ENCODE data around the gene GOLGA6L1. TPM values are rescaled to one million over a fixed set of nuclear protein-coding genes. Genes with fewer than 3 reads are reported as not detected.
"Not testable (repeated sequence)": the region's sequence is repeated elsewhere in the genome, so short reads cannot be mapped to it uniquely, and the experiment has no call there.

Gene GOLGA6L1, protein sequence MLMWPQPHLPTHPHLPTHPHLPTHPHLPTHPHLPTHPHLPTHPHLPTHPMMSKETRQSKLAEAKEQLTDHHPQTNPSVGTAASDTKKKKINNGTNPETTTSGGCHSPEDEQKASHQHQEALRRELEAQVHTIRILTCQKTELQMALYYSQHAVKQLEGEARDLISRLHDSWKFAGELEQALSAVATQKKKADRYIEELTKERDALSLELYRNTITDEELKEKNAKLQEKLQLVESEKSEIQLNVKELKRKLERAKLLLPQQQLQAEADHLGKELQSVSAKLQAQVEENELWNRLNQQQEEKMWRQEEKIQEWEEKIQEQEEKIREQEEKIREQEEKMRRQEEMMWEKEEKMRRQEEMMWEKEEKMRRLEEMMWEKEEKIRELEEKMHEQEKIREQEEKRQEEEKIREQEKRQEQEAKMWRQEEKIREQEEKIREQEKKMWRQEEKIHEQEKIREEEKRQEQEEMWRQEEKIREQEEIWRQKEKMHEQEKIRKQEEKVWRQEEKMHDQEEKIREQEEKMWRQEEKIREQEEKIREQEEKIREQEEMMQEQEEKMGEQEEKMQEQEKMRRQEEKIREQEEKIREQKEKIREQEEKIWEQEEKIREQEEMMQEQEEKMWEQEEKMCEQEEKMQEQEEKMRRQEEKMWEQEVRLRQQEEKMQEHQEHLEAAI
- total RNA-seq, result not detected

DNA sequence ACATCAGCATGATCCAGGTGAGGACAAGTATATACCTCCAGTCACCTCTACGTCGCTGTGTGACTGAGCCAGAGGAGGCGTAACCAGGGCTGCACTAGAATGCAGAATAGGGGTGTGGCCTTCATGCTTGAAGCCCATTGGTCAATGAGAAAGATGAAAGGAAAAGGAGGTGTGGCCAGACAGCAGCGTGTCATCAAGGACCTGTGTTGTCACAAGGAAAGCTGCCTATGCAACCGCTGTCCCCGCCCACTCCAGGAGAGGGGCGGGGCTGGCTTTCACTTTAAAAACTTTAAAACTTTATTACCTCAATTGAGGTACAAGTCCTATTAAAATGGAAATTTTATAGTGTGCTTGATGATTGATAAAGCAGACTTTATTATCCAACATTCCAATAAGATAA lies at the start of gene GOLGA6L1:
GOLGA6L1 (minus strand) TSS at position 101 of the 400 bp plus-strand sequence; CDS start at position 10, 91 bp downstream.
- TF ChIP-seq, protein P1, sequence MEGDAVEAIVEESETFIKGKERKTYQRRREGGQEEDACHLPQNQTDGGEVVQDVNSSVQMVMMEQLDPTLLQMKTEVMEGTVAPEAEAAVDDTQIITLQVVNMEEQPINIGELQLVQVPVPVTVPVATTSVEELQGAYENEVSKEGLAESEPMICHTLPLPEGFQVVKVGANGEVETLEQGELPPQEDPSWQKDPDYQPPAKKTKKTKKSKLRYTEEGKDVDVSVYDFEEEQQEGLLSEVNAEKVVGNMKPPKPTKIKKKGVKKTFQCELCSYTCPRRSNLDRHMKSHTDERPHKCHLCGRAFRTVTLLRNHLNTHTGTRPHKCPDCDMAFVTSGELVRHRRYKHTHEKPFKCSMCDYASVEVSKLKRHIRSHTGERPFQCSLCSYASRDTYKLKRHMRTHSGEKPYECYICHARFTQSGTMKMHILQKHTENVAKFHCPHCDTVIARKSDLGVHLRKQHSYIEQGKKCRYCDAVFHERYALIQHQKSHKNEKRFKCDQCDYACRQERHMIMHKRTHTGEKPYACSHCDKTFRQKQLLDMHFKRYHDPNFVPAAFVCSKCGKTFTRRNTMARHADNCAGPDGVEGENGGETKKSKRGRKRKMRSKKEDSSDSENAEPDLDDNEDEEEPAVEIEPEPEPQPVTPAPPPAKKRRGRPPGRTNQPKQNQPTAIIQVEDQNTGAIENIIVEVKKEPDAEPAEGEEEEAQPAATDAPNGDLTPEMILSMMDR (IDR thresholded peaks at IDR 0.05; ENCODE audit: low read depth), result not testable (repeated sequence)

DNA sequence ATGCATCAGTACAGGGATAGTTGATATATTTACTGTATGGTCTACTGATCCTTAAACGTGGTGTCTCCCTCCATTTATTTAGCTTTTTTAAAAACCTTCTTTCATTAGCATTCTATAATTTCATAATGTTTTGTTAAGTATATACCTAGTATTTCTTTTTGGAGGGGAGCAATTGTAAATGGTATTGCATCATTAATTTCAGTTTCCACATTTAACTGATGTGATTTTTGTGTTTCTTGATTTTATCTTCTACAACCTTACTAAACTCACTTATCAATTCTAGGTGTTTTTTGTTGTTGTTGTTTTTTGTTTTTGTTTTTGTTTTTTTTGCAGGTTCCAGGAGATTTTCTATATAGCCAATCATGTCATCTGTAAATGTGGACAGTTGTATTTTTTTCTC lies 18.4 kb downstream of the GOLGA6L1 start:
- TF ChIP-seq, protein P1 (IDR thresholded peaks at IDR 0.05; ENCODE audit: low read depth), result no peak

DNA sequence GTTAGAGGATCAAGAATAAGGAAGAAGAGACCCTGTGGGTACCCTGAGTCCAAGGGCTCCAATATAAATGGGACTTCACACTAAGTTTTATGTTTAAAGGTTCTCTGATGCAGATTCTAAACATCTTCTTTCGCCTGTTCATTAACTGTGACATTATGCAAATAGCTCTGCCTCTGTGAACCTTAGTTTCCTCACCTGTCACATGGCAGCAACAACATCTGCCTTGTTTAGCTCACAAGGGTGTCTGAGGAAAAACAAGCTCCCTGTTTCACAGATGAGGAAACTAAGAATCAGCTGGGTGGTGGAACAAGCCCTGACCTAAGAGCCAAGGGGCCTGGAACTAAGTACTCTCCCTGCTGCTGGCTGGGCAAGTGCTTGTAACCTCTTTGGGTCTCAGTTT lies 40.8 kb downstream of the GOLGA6L1 start:
- TF ChIP-seq, protein P1 (IDR thresholded peaks at IDR 0.05; ENCODE audit: low read depth), result no peak

DNA sequence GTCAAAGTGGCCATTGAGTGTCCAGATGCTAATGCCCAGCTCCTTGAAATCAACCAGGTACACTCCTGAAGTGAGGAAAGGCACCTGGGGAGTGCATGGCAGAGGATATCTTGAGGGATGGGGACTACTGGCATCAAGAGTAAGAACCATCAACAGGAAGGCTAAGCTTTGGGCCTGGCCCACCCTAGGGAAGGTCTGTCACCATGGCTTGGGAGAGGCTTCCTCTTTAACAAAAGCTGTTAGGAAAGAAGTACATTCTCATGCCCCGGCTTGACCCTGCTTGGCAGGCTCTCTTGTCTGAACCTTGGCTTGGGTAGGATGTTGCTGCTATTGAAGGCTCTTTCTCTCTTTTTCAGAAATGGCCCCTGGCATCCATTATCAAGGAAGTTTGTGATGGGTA lies 53.5 kb downstream of the GOLGA6L1 start:
- TF ChIP-seq, protein P1 (IDR thresholded peaks at IDR 0.05; ENCODE audit: low read depth), result no peak

DNA sequence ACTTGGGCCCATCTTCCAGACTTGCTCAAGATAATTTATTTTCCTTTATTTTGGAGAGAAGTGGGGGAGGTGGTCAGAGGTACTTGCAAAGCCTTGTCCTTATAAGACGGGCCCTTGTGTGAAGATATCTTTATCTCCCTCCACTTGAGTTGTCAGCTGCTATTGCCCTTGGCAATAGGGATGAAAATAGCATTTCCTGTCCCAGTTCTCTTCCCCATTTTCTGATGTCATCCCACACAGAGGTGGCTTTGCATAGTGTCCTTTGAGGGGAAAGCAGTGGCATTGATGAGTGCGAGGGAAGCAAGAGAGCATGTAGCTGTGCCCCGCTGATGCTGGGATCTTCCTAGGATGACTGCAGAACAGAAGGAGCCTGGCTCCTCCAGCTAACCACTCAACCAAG lies 55.4 kb downstream of the GOLGA6L1 start:
- TF ChIP-seq, protein P1 (IDR thresholded peaks at IDR 0.05; ENCODE audit: low read depth), result no peak

DNA sequence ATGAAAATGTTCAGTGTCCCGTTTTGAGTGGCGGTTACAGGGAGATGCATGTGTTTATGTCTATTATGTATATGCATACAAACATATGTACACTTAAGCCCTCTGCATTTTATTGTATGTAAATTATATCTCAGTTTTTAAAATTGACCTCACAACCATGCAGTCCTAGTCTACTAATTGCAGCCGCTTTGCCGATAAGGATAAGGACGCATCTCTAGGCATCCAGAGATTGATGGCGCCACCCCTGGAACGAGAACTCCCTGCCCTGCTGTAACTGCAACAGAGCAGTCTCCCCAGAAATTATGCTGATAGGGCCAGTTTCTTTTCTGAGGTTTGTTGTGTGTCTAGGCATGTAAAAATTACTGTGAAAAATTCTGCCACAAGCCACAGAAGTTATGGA lies 56.9 kb downstream of the GOLGA6L1 start:
- TF ChIP-seq, protein P1 (IDR thresholded peaks at IDR 0.05; ENCODE audit: low read depth), result no peak

Small RNA genes lying within 50 kb of the gene (small RNA-seq; reads per million reads assigned to genes)
- not detected for gene RN7SL106P

Other genes starting within 250 kb of the GOLGA6L1 start
- 100 to 1,000 TPM in 3 of 4 donors, 10 to 100 TPM in 1; 81.2 to 131 (median 114) TPM for gene CYFIP1, start 156.5 kb downstream of the GOLGA6L1 start, total RNA-seq
- gene TUBGCP5, start 97.3 kb downstream of the GOLGA6L1 start, total RNA-seq, result 10 to 100 TPM; 17.7 to 30.7 (median 27.0) TPM
- not detected for gene GOLGA6L26, start 197.4 kb upstream of the GOLGA6L1 start, total RNA-seq
- gene GOLGA8S, start 217.9 kb upstream of the GOLGA6L1 start, total RNA-seq, result under 1 TPM; 0.34 to 0.65 (median 0.50) TPM